ENCODE results near the gene PRKCB. TPM values are rescaled to one million over a fixed set of nuclear protein-coding genes. Genes with fewer than 3 reads are reported as not detected.
A peak's percentile ranks its signal among the peaks of the same experiment; 100 is the strongest.

The PRKCB gene
- polyA plus RNA-seq, 1 donor, result 3.8 TPM

GRCh38 chr16:24045641-24046040 lies 209.9 kb downstream of the PRKCB start:
- DNase-seq, result no peak

GRCh38 chr16:24046442-24046841 lies 210.7 kb downstream of the PRKCB start:
- DNase-seq, result no peak

GRCh38 chr16:24049113-24049512 lies 213.3 kb downstream of the PRKCB start:
- no peak for DNase-seq

GRCh38 chr16:24051125-24051524 lies 215.3 kb downstream of the PRKCB start:
- no peak for DNase-seq

GRCh38 chr16:24052329-24053098 lies 216.7 kb downstream of the PRKCB start:
- DNase-seq, result no peak

- no peak for DNase-seq
These were observed 217.5 kb downstream of the PRKCB start for GRCh38 chr16:24053099-24053946.

GRCh38 chr16:24054741-24055491 lies 219.1 kb downstream of the PRKCB start:
- DNase-seq, result no peak

GRCh38 chr16:24062270-24062817 lies 226.6 kb downstream of the PRKCB start:
- no peak for DNase-seq

- no peak for DNase-seq
These were observed 233.3 kb downstream of the PRKCB start for GRCh38 chr16:24069036-24069590.

- DNase-seq, result peak; percentile 2
These were observed 235.1 kb downstream of the PRKCB start for GRCh38 chr16:24070851-24071250.

GRCh38 chr16:24071666-24072360 lies 236.0 kb downstream of the PRKCB start:
- DNase-seq, result no peak

- DNase-seq, result no peak
These were observed 237.5 kb downstream of the PRKCB start for GRCh38 chr16:24073321-24073720.

- no peak for DNase-seq
These were observed 238.8 kb downstream of the PRKCB start for GRCh38 chr16:24074574-24074973.

- no peak for DNase-seq
These were observed 239.5 kb downstream of the PRKCB start for GRCh38 chr16:24075302-24075701.

GRCh38 chr16:24075931-24076716 lies 240.3 kb downstream of the PRKCB start:
- DNase-seq, result no peak

GRCh38 chr16:24077292-24077691 lies 241.5 kb downstream of the PRKCB start:
- DNase-seq, result no peak

- DNase-seq, result no peak
These were observed 242.2 kb downstream of the PRKCB start for GRCh38 chr16:24077966-24078365.

- DNase-seq, result no peak
These were observed 249.9 kb downstream of the PRKCB start for GRCh38 chr16:24085666-24086065.

- no peak for DNase-seq
These were observed 252.2 kb downstream of the PRKCB start for GRCh38 chr16:24087891-24088410.

- DNase-seq, result peak; percentile 2
These were observed 253.0 kb downstream of the PRKCB start for GRCh38 chr16:24088767-24089166.

All from left kidney (tissue), 2 donors.